Stimulated activated CD4-positive, alpha-beta T cell treated with anti-CD3 and anti-CD28 coated beads, Interleukin-4, amount 100 ng/mL, for 48 hours (primary cell): ENCODE data around the gene ATXN3L.
"Not testable (repeated sequence)": the region's sequence is repeated elsewhere in the genome, so short reads cannot be mapped to it uniquely, and the experiment has no call there.

Experiments
- DNase-seq, 2 donors: peaks; one replicate each; pipeline ENCODE4 v3.0.0-alpha.2; 2020; ENCODE audit warnings: low read depth in 2 of 2

The ATXN3L gene

DNA sequence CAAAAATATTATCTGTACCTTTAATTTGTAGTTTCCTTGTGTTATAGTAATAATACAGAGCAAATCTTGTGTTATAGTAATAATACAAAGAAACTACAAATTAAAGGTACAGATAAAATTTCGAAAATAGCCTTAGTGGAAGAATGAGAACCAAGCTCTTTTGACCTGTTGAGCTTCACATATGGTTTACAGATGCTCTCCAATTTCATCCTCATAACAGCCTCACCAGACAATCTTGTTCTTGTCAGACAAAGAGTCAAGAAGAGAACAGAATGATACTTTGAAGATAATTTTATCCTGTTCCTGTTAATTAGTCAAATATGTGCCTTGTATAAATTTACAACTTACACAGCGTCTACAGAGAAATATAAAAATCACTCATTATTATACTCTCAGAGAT, 12.8 kb downstream of the ATXN3L start:
- no peak for DNase-seq

GRCh38 chrX:13305108-13305507, 14.7 kb downstream of the ATXN3L start:
- no peak for DNase-seq

- no peak for DNase-seq
Measured at GRCh38 chrX:13304052-13304451, 15.8 kb downstream of the ATXN3L start.

DNA sequence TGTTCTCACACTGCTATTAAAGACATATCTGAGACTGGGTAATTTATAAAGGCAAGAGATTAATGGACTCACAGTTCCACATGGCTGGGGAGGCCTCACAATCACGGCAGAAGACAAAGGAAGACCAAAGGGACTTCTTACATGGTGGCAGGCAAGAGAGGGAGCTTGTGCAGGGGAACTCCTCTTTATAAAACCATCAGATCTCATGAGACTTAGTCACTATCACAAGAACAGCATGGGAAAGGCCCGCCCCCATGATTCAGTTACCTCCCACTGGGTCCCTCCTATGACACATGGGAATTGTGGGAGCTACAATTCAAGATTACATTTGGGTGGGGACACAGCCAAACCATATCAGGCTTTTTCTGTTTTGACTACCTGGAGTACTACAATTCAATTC, 16.6 kb downstream of the ATXN3L start:
- DNase-seq, result not testable (repeated sequence)

- DNase-seq, result no peak
Measured at GRCh38 chrX:13298836-13299235, 21.0 kb downstream of the ATXN3L start.

DNA sequence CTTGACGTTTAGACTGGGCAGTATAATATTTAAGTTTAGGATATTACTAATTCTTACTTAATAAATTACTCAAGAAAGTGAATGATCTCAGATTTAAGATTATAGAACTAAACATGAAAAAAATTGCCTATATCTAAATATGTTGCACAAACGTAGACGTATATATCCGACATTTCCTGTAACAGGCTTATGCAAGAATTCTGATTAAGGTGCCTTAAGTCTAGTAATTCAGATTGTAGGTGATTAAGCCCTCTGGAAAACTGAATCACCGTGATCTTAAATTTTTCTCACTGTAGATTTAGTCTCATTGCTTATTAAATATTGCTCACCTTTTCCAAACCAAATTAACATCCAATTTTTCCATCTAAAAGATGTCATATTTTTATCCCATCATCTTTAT, 24.0 kb downstream of the ATXN3L start:
- DNase-seq, result no peak

DNA sequence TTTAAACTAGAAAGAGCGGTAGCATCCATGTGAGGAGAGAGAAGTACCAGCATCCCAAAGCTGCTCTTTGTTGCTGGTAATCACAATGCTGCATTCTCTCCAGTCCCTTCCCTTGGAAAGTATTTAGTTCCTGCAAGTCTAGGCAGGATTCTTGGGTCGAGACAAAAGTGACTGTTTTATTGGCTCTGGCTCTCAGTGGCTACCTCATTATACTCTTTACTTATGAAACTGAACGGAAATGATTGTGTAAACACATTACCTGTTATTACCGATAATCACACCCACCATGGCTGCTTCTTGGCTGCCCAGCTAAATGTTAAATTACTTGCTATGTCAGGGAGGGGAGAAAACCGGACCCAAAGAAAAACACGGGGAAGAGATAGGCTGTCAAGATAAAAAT, 26.2 kb downstream of the ATXN3L start:
- no peak for DNase-seq

DNA sequence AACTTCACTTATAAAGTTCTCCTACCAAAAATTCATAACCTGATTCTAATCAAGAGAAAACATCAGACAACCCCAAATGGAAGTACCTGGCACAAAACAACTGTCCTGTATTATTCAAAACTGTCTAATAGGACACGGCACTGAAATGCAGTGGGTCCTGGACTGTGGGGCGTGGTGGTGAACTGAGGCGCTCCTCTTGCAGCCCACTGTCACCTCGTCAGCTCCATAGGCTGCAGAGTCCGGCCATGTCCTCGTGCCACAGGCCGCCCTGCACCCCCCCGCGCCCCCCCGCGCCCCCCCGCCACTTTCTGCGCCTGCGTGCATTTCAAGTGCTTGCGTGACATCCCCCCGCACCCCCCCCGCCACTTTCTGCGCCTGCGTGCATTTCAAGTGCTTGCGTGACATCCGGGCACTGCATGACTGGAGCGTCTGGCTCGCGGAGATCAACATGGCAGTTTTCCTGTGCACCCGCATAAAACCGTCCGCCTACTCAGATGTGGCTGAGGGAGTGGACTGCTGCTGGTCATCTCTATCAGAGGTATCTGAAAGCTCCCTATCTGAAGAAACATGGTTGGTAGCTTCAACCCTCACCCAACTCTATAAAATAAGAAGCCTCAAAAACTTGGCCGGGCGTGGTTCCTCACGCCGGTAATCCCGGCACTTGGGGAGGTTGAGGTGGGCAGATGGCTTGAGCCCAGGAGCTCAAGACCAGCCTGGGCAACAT, 28.8 kb downstream of the ATXN3L start:
- DNase-seq, result no peak

DNA sequence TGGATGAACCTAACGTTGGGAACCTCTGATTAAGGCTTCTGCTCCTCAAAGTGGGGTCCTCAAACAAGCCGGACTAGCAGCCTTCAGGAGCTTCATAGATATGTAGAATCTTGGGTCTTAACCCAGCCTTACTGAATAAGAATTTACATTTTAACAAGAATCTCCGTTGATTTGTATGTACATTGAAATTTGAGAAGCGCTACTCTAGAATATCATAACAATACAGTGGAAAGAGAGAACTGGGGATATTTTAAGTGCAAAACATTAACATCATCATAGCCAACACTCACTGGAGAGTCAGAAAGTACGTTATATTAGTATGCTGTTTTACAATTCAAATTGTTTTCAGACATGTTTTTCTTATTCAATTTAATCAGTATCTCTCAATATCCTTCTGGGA, 31.2 kb downstream of the ATXN3L start:
- no peak for DNase-seq

- no peak for DNase-seq
Measured at GRCh38 chrX:13287816-13288215, 32.0 kb downstream of the ATXN3L start.

DNA sequence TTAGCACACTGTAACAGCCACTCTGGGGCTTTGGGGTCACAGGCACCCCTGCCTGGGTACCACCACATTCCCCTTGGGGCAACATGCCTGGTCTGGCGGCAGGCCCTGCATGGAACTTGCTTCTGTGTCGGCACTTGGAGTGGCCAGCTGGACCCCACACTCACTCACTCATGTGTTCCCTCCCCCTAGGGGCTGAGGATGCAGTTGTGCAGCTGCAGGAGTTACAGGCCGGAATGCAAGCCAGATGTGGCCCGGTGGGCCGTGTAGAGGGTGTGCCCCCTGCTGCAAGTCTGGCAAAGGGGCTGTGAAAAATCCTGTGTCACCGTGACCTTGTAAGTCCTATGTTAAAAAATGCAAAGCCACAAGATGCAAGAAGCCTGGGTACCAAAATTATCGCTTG, 34.2 kb downstream of the ATXN3L start:
- no peak for DNase-seq

DNA sequence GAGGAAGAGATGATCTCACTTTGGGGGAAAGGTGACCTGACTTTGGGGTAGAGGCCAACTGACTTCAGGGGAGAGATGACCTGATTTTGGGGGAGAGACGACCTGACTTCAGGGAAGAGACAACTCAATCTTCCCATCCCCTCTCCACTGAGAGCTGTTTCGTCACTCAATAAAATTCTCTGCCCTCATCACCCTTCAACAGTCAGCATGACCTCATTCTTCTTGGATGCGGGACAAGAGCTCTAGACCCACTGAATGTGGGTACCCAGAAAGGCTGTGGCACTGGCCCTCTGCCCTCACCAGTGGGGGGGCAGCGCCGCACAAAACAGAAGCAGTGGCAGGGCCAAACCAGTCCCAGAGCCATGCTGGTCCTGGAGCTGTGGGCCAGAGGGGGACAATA, 34.6 kb downstream of the ATXN3L start:
- no peak for DNase-seq

DNA sequence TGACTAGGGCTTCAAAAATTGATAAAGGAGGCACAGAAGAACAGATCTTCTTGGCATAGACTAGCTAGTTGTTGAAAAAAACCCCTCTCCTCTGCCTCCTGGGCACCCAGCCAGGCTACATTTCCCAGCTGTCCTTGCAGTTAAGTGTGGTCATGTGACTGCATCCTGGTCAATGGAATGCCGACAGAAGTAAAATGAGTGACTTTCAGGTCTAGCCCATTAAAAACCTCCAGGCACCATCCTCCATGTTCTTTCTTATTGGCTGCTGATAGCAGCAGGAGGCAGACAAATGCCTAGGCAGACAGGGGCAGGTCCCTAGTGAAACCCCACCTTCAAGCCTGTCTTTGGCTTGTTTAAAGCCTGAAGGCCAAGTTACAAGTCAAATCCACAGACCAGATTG, 35.3 kb downstream of the ATXN3L start:
- DNase-seq, result no peak

GRCh38 chrX:13283950-13284546, 35.8 kb downstream of the ATXN3L start:
- DNase-seq, result no peak

GRCh38 chrX:13283512-13283911, 36.3 kb downstream of the ATXN3L start:
- no peak for DNase-seq

DNA sequence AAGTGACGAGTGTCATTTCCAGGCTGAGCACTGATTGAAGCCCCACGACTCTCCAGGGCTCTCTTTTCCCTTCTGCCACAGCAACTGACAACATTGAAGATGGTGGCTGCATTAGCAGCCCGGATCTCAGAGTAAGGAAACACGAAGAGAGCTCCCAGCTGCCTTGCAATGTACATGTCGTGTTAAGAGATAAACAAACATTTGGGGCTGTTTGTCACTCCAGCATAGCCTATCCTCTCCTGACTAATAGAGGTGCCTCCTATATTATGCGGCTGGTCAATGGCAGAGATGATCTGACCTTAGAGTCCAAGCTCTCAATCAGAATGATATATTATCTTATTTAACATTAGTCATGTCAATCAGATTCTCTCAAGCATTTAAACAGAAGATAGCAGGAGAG, 38.6 kb downstream of the ATXN3L start:
- DNase-seq, result no peak

GRCh38 chrX:13279279-13280018, 40.4 kb downstream of the ATXN3L start:
- DNase-seq, result no peak

DNA sequence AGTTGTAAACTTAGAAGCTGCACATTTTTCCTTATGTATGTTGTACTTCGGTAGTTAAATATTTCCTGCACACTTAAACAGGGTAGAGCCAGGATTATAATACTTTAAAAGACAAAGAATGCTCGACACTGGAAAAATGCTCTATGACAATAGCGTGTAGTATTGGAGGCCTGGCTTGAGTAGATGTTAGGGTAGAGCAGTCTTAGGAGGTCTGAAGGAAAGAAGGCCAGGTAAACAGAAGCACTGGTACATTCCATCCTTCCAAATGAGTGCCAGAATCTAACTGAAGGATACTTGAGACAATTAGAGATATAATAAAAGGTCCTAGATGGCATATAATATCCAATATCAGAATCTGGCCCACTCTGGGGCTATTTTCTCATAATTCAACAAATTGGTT, 42.3 kb downstream of the ATXN3L start:
- no peak for DNase-seq

DNA sequence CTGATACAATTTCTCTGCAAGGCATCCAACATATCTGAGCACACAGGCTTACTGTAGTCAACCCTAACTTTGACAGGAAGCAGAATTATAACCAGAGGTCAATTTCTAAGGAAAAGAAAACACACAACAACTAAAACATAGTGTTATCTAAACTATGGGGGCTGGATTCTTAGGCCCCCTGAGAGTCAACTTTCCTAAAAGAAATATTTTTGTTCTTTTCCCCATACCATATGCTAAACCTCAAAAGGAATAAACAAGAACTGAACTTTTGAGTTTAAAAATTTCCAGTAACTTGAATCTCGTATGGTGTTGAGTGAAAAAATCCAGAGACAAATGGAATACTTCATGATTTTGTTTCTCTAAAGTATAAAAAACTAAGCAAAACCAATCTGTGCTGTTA, 42.9 kb downstream of the ATXN3L start:
- no peak for DNase-seq

DNA sequence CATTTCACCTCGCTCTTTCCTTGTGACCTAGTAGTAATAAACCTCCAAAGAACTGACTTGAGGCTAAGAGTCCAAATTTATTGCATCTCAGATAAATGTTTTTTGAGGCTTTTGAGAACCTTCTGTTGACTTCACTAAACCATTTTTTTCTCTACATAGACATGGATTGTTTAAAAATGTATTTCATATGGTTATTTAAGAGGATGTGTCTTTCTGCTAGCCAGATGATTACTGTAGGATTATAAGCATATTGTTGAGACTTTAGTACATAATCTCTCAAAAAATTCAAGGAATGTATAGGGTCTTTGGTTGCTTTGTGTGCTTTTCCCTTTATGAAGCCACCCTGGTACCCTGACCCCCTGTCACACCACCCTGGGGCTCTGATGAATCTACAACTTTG, 44.8 kb downstream of the ATXN3L start:
- DNase-seq, result no peak

DNA sequence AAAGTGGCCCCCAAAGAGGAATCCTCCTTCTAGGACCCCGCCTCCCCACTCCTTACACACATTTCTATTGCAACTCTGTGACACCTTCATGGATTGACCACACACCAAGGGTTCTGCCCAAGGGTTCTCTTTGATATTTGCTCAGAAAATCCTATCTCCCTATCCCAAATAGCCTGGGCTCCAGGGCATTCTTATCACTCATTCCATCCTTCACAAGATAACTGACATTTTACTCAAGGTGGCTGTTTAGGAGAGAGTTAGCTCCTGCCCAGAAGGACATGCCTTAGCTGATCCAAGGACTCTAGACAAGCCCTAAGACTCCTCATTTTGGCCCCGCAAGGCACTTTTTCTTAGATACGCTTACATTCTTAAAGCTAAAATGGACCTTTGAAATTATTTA, 47.4 kb downstream of the ATXN3L start:
- no peak for DNase-seq

DNA sequence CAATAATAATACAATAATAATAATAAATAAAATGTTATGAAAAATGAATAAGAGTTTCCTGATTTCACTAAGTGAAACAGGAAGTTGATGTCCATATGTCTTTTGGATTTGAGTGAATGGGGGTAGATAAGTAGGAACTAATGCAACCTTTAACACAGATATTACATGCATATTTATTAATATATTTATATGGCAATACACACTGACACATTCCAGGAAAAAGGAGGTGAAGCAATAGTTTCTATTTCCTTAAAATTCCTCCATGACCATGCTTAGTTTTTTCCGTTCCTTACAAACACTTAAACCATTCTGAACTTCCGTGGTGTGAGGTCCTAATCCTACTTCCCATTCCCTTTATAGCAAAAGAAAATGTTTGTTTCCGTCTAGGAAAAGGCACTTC, 48.3 kb downstream of the ATXN3L start:
- no peak for DNase-seq

- no peak for DNase-seq
Measured at GRCh38 chrX:13270360-13270759, 49.5 kb downstream of the ATXN3L start.
